NT2/D1 (cell line): Measurements from ENCODE around the gene IQCK.

ENCODE experiments used
- DNase-seq: peaks from one replicate; pipeline ENCODE4 v3.0.0-alpha.2; 2011; ENCODE audit warnings: low read depth, low spot score
- H3K27me3 ChIP-seq: 2 replicates; pipeline ENCODE4 v1.6.0; 2011; ENCODE audit warnings: mild to moderate bottlenecking; ENCODE audit not compliant: insufficient read length, insufficient read depth
- H3K36me3 ChIP-seq: 2 replicates; pipeline ENCODE4 v1.6.1; 2011; ENCODE audit warnings: mild to moderate bottlenecking, low read length, mixed read lengths; ENCODE audit not compliant: insufficient read depth, insufficient read length
- H3K4me1 ChIP-seq: 2 replicates; pipeline ENCODE4 v1.5.1; 2011; ENCODE audit not compliant: insufficient read depth, insufficient read length
- H3K4me3 ChIP-seq: 2 replicates; pipeline ENCODE4 v1.5.1; 2011; ENCODE audit warnings: low read depth; ENCODE audit not compliant: insufficient read length
- H3K9ac ChIP-seq: 2 replicates; pipeline ENCODE4 v1.6.0; 2011; ENCODE audit warnings: low read depth; ENCODE audit not compliant: insufficient read length
- H3K9me3 ChIP-seq: 2 replicates; pipeline ENCODE4 v1.5.1; 2011; ENCODE audit warnings: mild to moderate bottlenecking, low read length; ENCODE audit not compliant: insufficient read depth
- SUZ12 ChIP-seq: IDR thresholded peaks from 2 replicates; pipeline ENCODE4 v1.6.1; 2011; ENCODE audit not compliant: insufficient read length, insufficient read depth; ENCODE audit errors: extremely low read depth
- YY1 ChIP-seq: IDR thresholded peaks from 2 replicates; pipeline ENCODE4 v1.6.1; 2011; ENCODE audit not compliant: insufficient read length, insufficient read depth
- ZNF274 ChIP-seq: IDR thresholded peaks from 2 replicates; pipeline ENCODE4 v1.6.1; 2011; ENCODE audit warnings: mild to moderate bottlenecking, low read depth, low read length

Gene IQCK

DNA sequence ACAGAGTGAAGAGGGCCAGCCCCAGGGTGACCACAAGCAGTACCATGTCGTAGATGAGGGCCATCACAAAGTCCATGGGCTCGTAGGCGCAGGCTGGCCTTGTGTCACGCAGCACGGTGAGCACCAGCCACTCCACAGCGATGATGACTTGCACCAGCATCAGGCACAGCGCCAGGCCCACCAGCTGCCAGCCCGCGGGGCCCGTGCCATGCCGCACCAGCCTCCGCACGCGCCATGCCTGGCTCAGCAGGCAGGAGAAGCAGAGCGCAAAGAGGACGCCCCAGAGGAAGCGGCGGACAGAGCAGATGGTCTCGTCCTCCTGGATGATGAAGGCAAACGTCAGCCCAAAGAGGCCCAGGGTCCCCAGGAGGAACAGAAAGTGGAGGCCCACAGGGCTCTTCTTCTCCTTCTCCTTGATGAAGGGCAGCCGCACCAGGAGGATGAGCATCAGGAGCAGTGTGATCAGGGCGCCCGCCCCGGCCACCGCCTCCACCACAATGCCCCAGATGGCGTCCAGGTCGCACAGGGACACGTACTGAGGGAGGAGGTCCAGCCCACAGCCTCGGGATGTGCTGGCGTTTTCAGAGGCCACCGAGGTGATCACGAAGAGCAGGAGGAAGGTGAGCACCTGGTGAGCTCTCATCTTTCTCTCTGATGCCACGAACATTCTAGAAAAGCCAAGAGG is 154.2 kb downstream of the IQCK start:
- Histone ChIP-seq H3K9ac (no peak overlapping the region), H3K27me3 (no peaks in the 10 kb centered on the region), H3K36me3 (peaks cover 74% of the 10 kb centered on the region), H3K9me3 (no peaks in the 10 kb centered on the region), H3K4me3 (no peak overlapping the region), H3K4me1 (peaks cover 14% of the 10 kb centered on the region)
- TF ChIP-seq ZNF274 = no peak
- no peak for TF ChIP-seq YY1
- TF ChIP-seq SUZ12 = no peak
- no peak for DNase-seq

GRCh38 chr16:19872935-19873334 is 154.9 kb downstream of the IQCK start:
- Histone ChIP-seq H3K9me3 (no peaks in the 10 kb centered on the region), H3K27me3 (no peaks in the 10 kb centered on the region), H3K36me3 (peaks cover 71% of the 10 kb centered on the region), H3K4me1 (peaks cover 14% of the 10 kb centered on the region), H3K4me3 (no peak overlapping the region), H3K9ac (no peak overlapping the region)
- no peak for TF ChIP-seq ZNF274
- TF ChIP-seq YY1 = no peak
- TF ChIP-seq SUZ12 = no peak
- no peak for DNase-seq

DNA sequence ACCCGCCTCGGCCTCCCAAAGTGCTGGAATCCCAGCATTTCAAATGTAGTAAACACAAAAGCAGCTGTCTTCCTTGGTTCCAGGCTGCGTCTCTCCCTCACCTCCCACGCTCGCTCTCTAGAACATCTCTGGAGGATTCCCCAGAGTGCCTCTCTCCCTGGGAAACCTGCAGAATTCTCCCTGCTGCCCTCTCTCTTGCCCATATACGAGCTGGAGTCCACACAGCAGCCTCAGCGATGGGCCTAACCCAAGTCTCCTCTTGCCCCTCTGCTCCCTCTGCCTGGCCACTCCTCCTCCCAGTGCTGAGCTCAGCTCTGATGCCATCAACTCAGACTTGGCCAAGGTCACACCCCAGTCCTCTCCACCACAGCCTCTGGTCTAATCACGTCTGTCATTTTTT is 156.0 kb downstream of the IQCK start:
- TF ChIP-seq YY1 (no peak), SUZ12 (no peak), ZNF274 (no peak)
- Histone ChIP-seq H3K9ac (no peak overlapping the region), H3K4me3 (no peak overlapping the region), H3K9me3 (no peaks in the 10 kb centered on the region), H3K36me3 (peaks cover 69% of the 10 kb centered on the region), H3K4me1 (peaks cover 20% of the 10 kb centered on the region), H3K27me3 (no peaks in the 10 kb centered on the region)
- no peak for DNase-seq

- H3K36me3 ChIP-seq = peaks cover 65% of the 10 kb centered on the region
- peaks cover 24% of the 10 kb centered on the region for H3K4me1 ChIP-seq
- H3K9me3 ChIP-seq = no peaks in the 10 kb centered on the region
- no peaks in the 10 kb centered on the region for H3K27me3 ChIP-seq
- TF ChIP-seq ZNF274 (no peak), YY1 (no peak), SUZ12 (no peak)
- no peak for DNase-seq
- no peak overlapping the region for H3K9ac ChIP-seq
- H3K4me3 ChIP-seq = no peak overlapping the region
These were observed 156.9 kb downstream of the IQCK start for GRCh38 chr16:19874851-19875546.

- peaks cover 62% of the 10 kb centered on the region for H3K36me3 ChIP-seq
- DNase-seq = no peak
- TF ChIP-seq ZNF274 (no peak), YY1 (no peak), SUZ12 (no peak)
- H3K27me3 ChIP-seq = no peaks in the 10 kb centered on the region
- no peak overlapping the region for H3K9ac ChIP-seq
- H3K4me3 ChIP-seq = no peak overlapping the region
- no peaks in the 10 kb centered on the region for H3K9me3 ChIP-seq
- peaks cover 30% of the 10 kb centered on the region for H3K4me1 ChIP-seq
These were observed 157.8 kb downstream of the IQCK start for GRCh38 chr16:19875900-19876299.

DNA sequence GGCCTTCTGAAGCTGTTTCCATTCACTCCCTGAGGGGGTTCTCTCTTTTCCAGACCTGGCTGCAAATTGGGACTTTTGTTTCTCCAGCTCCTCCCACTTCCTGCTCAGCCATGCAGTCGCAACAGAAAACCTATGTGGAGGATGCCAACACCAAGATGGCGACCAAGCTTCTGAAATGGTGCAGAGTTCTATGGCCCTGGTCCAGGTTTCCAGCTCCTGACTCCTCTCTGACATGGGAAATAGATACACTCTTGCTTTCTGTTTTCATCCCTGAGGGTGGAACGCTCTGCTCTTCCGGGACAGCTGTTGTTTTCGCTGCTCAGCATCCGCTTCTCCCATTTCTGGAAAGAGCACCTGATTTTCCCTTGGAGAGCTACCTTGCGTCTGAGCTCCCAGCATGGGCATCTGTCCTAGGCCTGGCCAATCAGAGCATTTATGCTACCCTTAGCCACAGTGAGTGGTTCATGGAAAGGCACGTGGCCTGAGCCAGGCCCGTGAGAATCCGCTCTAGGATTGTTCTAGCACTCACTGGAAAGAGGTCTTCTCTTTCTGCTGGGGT is 158.5 kb downstream of the IQCK start:
- H3K27me3 ChIP-seq = no peaks in the 10 kb centered on the region
- no peak overlapping the region for H3K4me3 ChIP-seq
- peaks cover 61% of the 10 kb centered on the region for H3K36me3 ChIP-seq
- peaks cover 33% of the 10 kb centered on the region for H3K4me1 ChIP-seq
- no peak overlapping the region for H3K9ac ChIP-seq
- H3K9me3 ChIP-seq = no peaks in the 10 kb centered on the region
- DNase-seq = no peak
- TF ChIP-seq YY1 = no peak
- TF ChIP-seq SUZ12 = no peak
- no peak for TF ChIP-seq ZNF274

DNA sequence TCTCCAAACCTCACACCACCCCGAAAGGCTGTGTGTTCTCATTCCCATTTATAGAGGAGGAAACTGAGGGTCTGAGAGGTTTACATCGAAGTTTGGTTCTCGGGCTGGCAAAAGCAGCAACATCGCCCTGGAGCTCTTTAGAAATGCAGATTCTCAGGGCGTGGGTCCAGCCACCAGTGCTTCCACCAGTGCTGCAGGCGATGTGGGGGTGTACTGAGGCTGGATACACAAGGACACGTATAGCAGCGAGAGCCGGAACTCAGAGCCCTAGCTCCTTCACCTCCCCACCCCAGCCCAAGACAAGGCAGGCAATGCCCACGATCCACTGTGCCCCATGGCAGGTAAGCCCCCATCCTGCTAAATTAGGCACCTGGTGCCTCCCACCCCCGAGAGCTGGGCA is 160.7 kb downstream of the IQCK start:
- TF ChIP-seq SUZ12 (no peak), YY1 (no peak), ZNF274 (no peak)
- peaks cover 35% of the 10 kb centered on the region for H3K4me1 ChIP-seq
- DNase-seq = no peak

More for the DNA sequence above, 160.7 kb downstream of the IQCK start:
- no peaks in the 10 kb centered on the region for H3K9me3 ChIP-seq
- peak overlapping the region; percentile 33 for H3K9ac ChIP-seq
- no peak overlapping the region for H3K4me3 ChIP-seq
- peaks cover 50% of the 10 kb centered on the region for H3K36me3 ChIP-seq
- no peaks in the 10 kb centered on the region for H3K27me3 ChIP-seq
